Adrenal gland (tissue), 12 donors: ENCODE results near the gene CCNQ. TPM values are rescaled to one million over a fixed set of nuclear protein-coding genes. Genes with fewer than 3 reads are reported as not detected.

ENCODE experiments used
- DNase-seq, 7 donors: peaks; one replicate each; pipeline ENCODE4 v3.0.0-alpha.2; 2019 to 2020
- H3K27ac ChIP-seq, 5 donors: fragments of 200-600 bp; sonication (generic) in 4 of 5; 1 replicate in 3 of 5; 2 replicates in 2 of 5; pipeline versions ENCODE4 v1.5.1 to v1.8.0; 2016 to 2020; ENCODE audit warnings: mild to moderate bottlenecking in 1 of 5
- H3K27me3 ChIP-seq: fragments of 200-600 bp; 2 replicates; pipeline ENCODE4 v1.8.0; 2021
- H3K36me3 ChIP-seq, 2 donors: fragments of 200-600 bp; replicated peaks in 1 of 2; 1 replicate in 1 of 2; 2 replicates in 1 of 2; pipeline versions ENCODE4 v1.5.1 to v1.8.0; 2018 to 2022
- H3K4me1 ChIP-seq, 2 donors: fragments of 200-600 bp; replicated peaks in 1 of 2; 1 replicate in 1 of 2; 2 replicates in 1 of 2; pipeline versions ENCODE4 v1.5.1 to v1.8.0; 2018 to 2021
- H3K4me3 ChIP-seq, 4 donors: fragments of 200-600 bp; sonication (generic) in 3 of 4; one replicate each; pipeline ENCODE4 v1.5.1; 2016 to 2018
- H3K9me3 ChIP-seq, 3 donors: fragments of 200-600 bp; sonication (generic) in 1 of 3; replicated peaks in 1 of 3; 1 replicate in 2 of 3; 2 replicates in 1 of 3; pipeline versions ENCODE4 v1.5.1 to v1.8.0; 2016 to 2021
- CTCF ChIP-seq, 6 experiments: fragments of 450-650 bp in 4 of 6; fragments of 200-600 bp in 2 of 6; sonication (generic) in 1 of 6; IDR thresholded peaks; 1 replicate in 5 of 6; 2 replicates in 1 of 6; pipeline versions ENCODE4 v1.5.1 to v1.8.0; 2016 to 2021; ENCODE audit warnings: antibody characterized with exemption in 6 of 6, mild to moderate bottlenecking in 2 of 6, moderate library complexity in 1 of 6
- POLR2A ChIP-seq, 2 donors: fragments of 450-650 bp; IDR thresholded peaks; one replicate each; pipeline ENCODE4 v1.6.1; 2017; ENCODE audit warnings: antibody characterized with exemption in 2 of 2, mild to moderate bottlenecking in 2 of 2, moderate library complexity in 1 of 2
- WGBS, 4 donors: extraction: QIAGEN DNeasy Blood & Tissue Kit in 2 of 4; methylation state at CpG; one replicate each; pipeline versions ENCODE4 v1.1.5 to v1.1.7; 2013 to 2017; 5-methylcytosine and 5-hydroxymethylcytosine counted together
- intact Hi-C, 2 donors: fragments of 100-400 bp; cut with DNase I; formaldehyde crosslinking; loops; one replicate each; pipeline versions ENCODE4 v1.14.1 to v1.15.0; 2022 to 2023
- polyA plus RNA-seq, 3 donors: library from polyadenylated mRNA; stranded (reverse); fragments of 200-250 nt in 2 of 3; fragments of 350-450 nt in 1 of 3; fragmentation: Illumina TruSeq in 1 of 3; extraction: RNeasy Lipid Tissue Mini Kit (QIAGEN cat#74804) in 1 of 3; gene quantifications; one replicate each; pipeline ENCODE4 v1.2.3, GENCODE V29; 2013 to 2014
- total RNA-seq, 9 donors: library from RNA; depleted of rRNA in 4 of 9; stranded (reverse); fragments of >200 nt in 4 of 9; fragments of 120-200 nt in 1 of 9; fragmentation: NEBNext Ultra II Directional in 1 of 9; extraction: Animal tissue kit (Norgen Biotek cat#: 25700) in 1 of 9; gene quantifications; one replicate each; pipeline versions ENCODE4 v1.1.0 to v1.2.4, GENCODE V29; 2013 to 2023
- donor health status: healthy with polysubstance abuse.
- donor health status: Bipolar disorder and iron deficiency.
- donor health status: DM: yes; HTN: yes; CAD: no.
- donor health status: DM: no; HTN: no; CAD: no.
- donor health status: DM: no; HTN: no; CAD: no.
- donor health status: DM: yes; HTN: yes; CAD: no.

CCNQ gene
- total and polyA plus RNA-seq, 12 donors = 13.2 to 48.5 (median 24.2) TPM

GRCh38 chrX:153635388-153635787 lies 36.4 kb upstream of the CCNQ start:
- DNase-seq = peak in 1 of 7 donors; percentile 4
- Histone ChIP-seq H3K4me3 (no peak overlapping the region), H3K4me1 (no peaks in the 10 kb centered on the region), H3K9me3 (no peaks in the 10 kb centered on the region), H3K27me3 (peaks cover 4% of the 10 kb centered on the region), H3K36me3 (no peaks in the 10 kb centered on the region), H3K27ac (no peak overlapping the region)
- TF ChIP-seq CTCF (IDR thresholded peaks at IDR 0.05) (no peak), POLR2A (IDR thresholded peaks at IDR 0.05) (no peak)
- 82 to 97% (median 90%) methylated on average over 5 to 6 of the region's 6 CpGs for WGBS, 4 donors
- intact Hi-C loops = no loop called here

GRCh38 chrX:153634832-153635231 lies 35.9 kb upstream of the CCNQ start:
- DNase-seq = peak in 1 of 7 donors; percentile 24
- Histone ChIP-seq H3K4me3 (no peak overlapping the region), H3K9me3 (no peaks in the 10 kb centered on the region), H3K36me3 (no peaks in the 10 kb centered on the region), H3K4me1 (no peaks in the 10 kb centered on the region), H3K27ac (no peak overlapping the region), H3K27me3 (peaks cover 4% of the 10 kb centered on the region)
- intact Hi-C loops = no loop called here
- 35 to 69% (median 45%) methylated on average over 5 to 15 of the region's 15 CpGs for WGBS, 4 donors
- no peak for TF ChIP-seq CTCF (IDR thresholded peaks at IDR 0.05)
- no peak for TF ChIP-seq POLR2A (IDR thresholded peaks at IDR 0.05)

- Histone ChIP-seq H3K9me3 (no peaks in the 10 kb centered on the region), H3K27me3 (peaks cover 4% of the 10 kb centered on the region), H3K4me1 (no peaks in the 10 kb centered on the region), H3K4me3 (no peak overlapping the region), H3K36me3 (no peaks in the 10 kb centered on the region), H3K27ac (no peak overlapping the region)
- TF ChIP-seq CTCF (IDR thresholded peaks at IDR 0.05) = no peak
- WGBS, 4 donors = 72 to 100% (median 90%) methylated on average over 2 to 9 of the region's 9 CpGs
- DNase-seq = no peak
- intact Hi-C loops = no loop called here
These were observed 35.3 kb upstream of the CCNQ start for GRCh38 chrX:153634236-153634635.

- Histone ChIP-seq H3K4me1 (no peaks in the 10 kb centered on the region), H3K27me3 (peaks cover 4% of the 10 kb centered on the region), H3K36me3 (no peaks in the 10 kb centered on the region), H3K9me3 (no peaks in the 10 kb centered on the region), H3K27ac (no peak overlapping the region), H3K4me3 (no peak overlapping the region)
- WGBS, 4 donors = 69 to 90% (median 81%) methylated on average over 5 to 14 of the region's 15 CpGs
- TF ChIP-seq POLR2A (IDR thresholded peaks at IDR 0.05) (no peak), CTCF (IDR thresholded peaks at IDR 0.05) (no peak)
- intact Hi-C loops = no loop called here
- no peak for DNase-seq
These were observed 34.8 kb upstream of the CCNQ start for GRCh38 chrX:153633607-153634180.
